Retinal pigment epithelial cell (primary cell): ENCODE measurements around the gene ALX4.

ENCODE experiments used
- DNase-seq: peaks from one replicate; pipeline ENCODE4 v3.0.0-alpha.2; 2010; ENCODE audit warnings: low read depth
- H3K4me3 ChIP-seq: 2 replicates; pipeline ENCODE4 v1.5.1; 2011; ENCODE audit warnings: mild to moderate bottlenecking, low read length, control low read depth, moderate library complexity
- TF ChIP-seq, protein P1 (sequence below): conservative IDR thresholded peaks from 2 replicates; pipeline ENCODE4 v1.5.1; 2011; ENCODE audit warnings: low read depth, low read length, control low read depth, inconsistent platforms

The ALX4 gene

DNA sequence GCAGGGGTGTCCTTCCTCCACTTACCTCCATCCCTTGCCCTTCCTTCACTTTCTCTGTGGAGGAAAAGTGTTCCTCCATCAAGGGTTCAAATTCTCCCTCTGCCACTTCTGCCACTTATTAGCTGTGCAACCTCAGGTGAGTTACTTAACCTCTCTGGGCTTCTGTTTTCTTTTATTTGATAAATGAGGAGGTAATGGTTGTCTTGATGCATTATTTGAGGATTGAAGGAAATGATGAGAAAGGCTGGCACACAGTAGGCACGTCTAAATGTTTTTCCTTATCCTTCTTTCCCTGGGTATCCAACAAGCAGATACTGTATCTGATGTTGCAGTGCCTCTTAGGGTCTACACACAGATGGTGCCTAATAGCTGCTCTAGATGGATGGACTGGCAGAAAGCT lies 14.3 kb upstream of the ALX4 start:
- no peak for DNase-seq
- TF ChIP-seq, protein P1, sequence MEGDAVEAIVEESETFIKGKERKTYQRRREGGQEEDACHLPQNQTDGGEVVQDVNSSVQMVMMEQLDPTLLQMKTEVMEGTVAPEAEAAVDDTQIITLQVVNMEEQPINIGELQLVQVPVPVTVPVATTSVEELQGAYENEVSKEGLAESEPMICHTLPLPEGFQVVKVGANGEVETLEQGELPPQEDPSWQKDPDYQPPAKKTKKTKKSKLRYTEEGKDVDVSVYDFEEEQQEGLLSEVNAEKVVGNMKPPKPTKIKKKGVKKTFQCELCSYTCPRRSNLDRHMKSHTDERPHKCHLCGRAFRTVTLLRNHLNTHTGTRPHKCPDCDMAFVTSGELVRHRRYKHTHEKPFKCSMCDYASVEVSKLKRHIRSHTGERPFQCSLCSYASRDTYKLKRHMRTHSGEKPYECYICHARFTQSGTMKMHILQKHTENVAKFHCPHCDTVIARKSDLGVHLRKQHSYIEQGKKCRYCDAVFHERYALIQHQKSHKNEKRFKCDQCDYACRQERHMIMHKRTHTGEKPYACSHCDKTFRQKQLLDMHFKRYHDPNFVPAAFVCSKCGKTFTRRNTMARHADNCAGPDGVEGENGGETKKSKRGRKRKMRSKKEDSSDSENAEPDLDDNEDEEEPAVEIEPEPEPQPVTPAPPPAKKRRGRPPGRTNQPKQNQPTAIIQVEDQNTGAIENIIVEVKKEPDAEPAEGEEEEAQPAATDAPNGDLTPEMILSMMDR = no peak

DNA sequence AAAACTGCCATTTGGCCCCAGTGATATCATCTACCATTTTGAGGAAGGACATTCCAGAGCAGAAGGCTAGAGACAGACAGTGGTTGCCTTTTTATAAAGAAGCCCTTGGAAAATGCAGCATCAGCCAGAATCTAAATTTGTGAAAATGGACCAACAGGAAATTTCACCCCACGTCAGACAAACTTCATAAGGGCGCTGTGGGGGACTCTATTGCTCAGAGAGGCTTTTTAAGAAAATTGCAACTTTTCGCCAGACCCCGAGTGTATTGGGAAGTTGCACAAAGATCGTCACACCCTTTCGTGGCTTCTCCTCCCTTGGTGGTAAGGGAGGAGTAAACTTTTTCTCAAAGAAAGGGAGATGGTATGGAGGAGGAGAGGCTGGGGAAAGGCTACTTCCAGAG lies 12.3 kb upstream of the ALX4 start:
- TF ChIP-seq, protein P1 = no peak
- no peak for DNase-seq
- H3K4me3 ChIP-seq = no peak overlapping the region

More for the DNA sequence above, 14.3 kb upstream of the ALX4 start:
- H3K4me3 ChIP-seq = no peak overlapping the region

DNA sequence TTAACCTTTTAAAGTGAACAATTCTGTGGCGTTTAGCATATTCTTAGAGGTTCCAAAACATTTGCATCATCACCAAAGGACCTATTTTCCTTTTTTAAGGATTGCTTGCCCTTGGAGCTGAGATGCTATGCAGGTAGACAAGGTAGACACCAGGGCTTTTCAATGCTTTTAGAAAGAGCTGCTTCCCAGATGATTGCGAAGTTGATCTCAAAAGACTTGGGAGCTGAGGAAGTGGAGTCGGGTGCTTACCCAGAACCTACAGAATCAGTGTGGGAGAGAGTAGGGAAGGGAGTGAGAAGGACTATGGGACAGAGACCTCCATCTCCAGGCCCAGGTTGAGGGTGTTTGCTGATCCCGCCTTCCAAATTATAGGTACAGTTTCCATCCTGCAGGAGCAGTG lies 11.1 kb upstream of the ALX4 start:
- DNase-seq = no peak
- TF ChIP-seq, protein P1 = no peak
- no peak overlapping the region for H3K4me3 ChIP-seq

DNA sequence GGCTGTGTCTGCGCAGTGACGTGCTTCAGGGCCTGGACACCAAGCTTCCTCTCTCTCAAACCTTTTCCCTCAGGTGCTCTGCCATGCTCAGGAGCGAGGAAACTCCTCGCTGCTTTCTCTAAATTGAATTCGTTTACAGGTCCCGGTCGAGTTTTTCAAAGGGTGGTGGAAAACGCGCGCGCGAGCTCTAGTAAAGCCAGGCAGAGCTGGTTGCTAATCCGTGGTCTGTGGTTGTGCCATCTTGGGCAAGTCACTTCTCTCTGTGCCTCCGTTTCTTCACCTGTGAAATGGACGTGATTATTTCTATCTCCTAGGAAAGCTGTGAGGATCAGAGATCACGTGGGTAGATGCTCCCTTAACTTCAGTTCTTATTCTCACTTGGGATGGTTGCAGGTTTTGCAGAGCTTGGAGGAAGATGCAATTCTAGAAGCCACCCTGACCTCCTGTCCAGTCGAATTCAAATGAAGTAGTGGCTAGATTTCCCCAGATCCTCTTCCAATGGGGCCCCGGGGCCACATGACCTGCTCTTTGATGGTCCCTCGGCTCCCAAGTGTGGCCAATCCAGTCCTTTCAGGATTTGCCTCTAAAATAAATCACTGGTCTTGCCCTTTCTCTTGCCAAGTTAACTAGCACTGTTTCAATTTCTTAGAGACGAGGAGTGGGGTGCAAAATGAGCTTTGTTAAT lies 10.5 kb upstream of the ALX4 start:
- TF ChIP-seq, protein P1 = no peak
- DNase-seq = no peak
- H3K4me3 ChIP-seq = no peak overlapping the region

DNA sequence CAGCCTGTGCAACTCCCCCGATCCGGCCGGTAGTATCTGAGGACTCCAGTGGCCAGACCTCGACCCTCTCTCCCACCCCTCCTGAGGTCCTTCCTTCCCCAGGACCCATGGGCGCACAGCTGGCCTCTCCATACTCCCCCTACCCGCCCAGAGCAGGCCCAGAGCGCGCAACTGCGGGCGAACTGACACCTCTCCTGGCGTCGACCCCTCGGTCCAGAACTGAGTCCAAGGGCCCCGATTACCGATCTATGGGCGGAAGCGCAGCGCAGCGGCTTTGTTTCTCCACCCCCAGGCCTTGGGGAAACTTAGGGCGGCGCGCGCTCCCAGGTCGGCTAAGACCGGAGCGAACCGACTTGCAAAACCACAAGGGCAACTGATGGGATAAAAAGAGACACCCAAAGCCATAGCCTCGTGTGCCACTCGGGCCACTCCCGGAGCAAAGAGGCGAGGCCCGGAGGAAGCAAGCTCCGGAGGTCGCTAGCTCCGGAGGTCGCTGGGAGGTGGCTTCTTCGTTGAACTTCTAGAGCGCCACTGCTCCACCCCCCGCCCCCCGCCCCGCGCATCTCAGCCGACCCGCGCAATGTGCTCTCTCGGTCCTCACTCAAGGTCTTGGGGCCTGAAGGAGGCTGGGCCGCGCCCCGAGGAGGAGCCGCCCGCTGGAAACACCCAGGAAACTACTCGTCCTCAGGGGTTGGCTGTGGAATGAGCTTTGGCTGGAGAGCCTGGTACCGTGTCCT lies 9.8 kb upstream of the ALX4 start:
- TF ChIP-seq, protein P1 = no peak
- H3K4me3 ChIP-seq = no peak overlapping the region
- no peak for DNase-seq

DNA sequence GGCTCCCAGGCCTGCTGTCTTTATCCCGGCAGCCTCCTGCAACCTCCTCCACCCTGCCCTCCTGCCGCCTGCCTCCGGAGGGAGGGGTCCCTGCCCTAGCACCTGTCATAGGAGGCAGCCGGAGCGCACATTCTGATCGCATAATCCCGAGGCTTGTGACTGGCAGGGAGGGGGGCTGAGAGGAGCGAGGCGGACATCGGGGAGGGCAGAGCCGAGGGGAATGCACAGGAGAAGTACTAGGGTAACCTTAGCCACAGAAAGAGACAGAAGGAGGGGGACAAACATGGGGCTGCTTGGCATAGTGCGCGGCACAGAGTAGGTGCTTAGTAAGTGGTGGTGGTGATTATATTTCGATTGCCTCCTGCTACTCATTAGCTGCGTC lies 9.2 kb upstream of the ALX4 start:
- H3K4me3 ChIP-seq = no peak overlapping the region
- no peak for DNase-seq
- TF ChIP-seq, protein P1 = no peak

DNA sequence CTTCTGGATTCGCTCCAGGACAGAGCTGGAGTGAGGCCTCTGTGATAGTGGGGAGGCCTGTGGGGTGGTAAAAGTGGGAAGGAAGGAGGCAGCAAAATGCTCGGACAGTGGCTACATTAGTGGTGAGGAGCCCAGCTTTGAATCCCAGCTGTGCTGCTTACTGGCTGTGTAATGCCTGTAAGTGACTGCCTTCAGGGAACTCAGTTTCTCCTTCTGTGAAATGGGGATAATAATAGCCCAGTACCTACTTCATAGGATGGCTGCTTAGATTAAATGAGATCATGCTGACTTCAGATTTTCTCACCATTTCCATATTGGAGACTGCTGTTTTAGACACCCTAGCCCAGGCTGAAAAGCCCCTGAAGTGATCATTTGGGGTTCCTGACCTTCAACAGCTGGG lies 8.4 kb upstream of the ALX4 start:
- TF ChIP-seq, protein P1 = no peak
- no peak for DNase-seq
- H3K4me3 ChIP-seq = no peak overlapping the region
